GM21423 (cell line): ENCODE data around the gene CNN2.
A peak's percentile ranks its signal among the peaks of the same experiment; 100 is the strongest.
"Not testable (repeated sequence)": the region's sequence is repeated elsewhere in the genome, so short reads cannot be mapped to it uniquely, and the experiment has no call there.

Experiments used
- ATAC-seq: cut with Tn5 transposase; IDR thresholded peaks from one replicate; pipeline ENCODE4 v1.9.1; 2021; ENCODE audit warnings: mild to moderate bottlenecking, moderate library complexity; ENCODE audit not compliant: unreplicated experiment

Gene CNN2

DNA sequence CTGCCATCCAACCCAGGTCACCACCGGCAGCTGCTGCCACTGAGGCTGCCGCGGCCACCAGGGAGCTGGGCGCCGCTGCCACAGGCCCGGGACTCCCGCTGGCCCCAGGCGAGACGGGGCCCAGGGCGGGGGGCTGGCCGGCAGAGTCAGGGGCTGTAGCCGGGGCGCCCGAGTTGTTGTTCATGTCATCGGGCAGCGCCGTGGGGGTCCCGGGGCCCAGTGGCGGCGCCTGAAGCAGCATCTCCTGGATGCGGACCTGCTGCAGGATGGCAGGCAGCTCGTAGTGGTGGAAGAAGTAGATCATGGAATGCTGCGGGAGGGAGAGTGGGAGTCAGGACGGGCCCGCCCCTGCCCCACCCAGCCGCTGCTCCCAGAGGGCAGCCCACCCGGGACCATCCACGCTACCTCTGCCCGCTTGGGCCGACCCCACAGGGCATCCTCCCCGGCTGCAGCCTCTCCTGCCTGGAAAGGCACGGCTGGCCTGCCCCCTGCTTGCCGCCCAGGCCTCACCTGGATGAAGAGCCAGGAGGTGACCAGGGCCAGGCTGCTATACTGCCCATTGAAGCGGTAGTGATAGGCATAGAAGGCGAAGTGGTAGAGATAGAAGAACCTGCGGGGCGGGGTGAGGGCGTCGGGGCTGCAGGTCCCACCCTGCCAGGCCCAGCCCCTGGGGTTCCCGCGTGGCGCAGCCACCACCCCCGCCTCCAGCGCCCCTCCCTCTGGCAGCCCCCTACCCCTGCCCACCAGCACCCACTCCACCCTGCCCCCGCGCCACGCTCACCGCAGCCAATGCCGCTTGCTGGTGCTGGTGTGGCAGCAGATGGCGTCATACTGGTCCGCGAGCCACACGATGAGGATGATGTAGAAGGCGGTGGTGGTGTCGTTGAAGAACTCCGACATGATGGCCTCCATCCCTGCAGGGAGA lies 15.6 kb upstream of the CNN2 start:
- no peak for ATAC-seq

- no peak for ATAC-seq
Measured at GRCh38 chr19:1011831-1012333, 14.5 kb upstream of the CNN2 start.

DNA sequence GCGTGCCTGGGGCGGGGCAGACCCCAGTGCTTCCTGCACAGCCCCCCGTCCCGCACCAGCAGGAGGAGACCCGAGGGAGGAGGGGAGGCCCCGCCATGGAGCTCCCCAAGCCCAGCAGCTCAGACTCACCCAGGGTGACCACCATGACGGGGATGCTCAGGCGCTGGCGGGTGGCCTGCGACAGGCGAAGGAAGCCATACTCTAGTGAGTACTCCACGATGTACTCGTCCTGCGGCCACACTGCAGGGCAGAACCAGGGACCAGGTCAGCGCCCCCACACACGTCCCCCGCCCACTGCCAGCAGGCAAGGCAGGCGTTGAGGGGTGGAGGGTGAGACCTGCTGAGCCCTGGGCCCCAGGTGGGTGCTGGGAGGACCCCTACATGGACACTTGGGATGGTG lies 14.1 kb upstream of the CNN2 start:
- ATAC-seq = no peak

GRCh38 chr19:1013218-1013617 lies 13.2 kb upstream of the CNN2 start:
- no peak for ATAC-seq

- no peak for ATAC-seq
Measured at GRCh38 chr19:1014161-1015060, 12.0 kb upstream of the CNN2 start.

DNA sequence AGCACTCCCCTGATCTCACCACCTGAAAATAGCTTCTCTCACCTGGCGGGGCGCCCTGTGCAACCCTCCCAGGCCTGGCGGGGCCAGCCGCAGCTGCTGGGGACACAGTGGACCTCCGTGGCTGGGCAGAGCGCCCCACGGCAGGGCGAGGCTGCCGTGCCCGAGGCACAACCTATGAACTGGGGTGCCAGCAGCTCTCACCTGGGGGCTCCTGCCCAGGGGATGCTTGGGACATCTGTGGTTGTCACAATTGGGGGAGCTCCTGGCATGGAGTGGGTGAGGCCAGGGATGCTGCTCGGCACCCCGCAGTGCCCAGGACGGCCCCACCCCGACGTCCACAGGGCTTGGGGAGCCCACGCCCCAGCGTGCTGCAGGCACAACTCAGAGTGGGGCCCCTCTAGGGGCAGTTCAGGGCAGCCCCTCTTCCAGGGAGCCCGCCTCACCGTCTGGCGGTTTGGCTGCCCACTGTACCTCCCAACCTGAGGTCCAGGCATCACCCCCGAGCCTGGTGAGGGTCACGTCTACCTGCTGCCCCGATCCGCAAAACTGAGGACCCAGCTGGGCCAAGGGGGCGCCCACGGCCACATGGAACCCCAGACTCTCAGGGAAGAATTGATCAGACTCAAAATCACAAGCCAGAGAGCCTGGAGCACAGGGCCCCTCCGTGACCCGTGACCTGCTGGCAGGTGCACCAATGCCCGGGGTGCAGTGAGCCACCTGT lies 11.2 kb upstream of the CNN2 start:
- ATAC-seq = no peak

GRCh38 chr19:1015782-1016646 lies 10.4 kb upstream of the CNN2 start:
- no peak for ATAC-seq

- ATAC-seq = no peak
Measured at GRCh38 chr19:1016647-1017114, 9.7 kb upstream of the CNN2 start.

DNA sequence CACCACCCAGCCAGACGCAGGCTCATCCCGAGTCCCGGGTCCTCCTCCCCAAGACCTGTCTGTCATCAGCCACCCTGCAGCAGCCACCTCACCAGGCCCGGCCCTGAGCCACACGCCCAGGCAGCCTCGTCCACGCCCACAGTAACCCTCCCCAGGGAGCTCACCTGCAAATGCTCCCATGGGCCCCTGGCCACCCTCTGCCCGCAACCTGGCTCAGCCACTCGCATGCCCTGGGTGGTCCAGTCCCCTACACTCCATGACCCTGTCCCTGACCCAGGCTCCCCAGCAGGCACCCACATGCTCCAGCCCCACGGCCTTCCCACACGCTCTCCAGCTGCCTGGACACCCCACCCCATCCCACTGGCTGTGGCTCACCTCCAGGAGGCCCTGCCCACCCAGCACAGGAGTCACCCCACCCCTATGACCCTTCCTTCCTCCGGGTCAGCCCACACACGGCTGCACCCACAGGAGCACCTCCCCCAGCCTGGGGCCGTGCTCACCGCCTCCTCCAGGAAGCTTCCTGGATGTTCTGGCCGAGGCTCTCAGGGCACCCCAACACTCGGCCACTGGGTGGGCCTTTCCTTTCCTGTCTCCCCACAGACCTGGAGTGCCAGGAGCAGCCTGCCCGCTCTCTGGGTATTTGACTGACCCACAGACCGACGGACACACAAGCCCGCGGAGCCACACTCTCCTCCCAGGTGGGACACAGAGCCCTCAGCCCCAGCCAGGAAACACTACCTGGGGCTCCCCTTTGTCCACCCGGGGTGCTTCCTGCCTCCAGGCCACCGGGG lies 9.1 kb upstream of the CNN2 start:
- no peak for ATAC-seq

DNA sequence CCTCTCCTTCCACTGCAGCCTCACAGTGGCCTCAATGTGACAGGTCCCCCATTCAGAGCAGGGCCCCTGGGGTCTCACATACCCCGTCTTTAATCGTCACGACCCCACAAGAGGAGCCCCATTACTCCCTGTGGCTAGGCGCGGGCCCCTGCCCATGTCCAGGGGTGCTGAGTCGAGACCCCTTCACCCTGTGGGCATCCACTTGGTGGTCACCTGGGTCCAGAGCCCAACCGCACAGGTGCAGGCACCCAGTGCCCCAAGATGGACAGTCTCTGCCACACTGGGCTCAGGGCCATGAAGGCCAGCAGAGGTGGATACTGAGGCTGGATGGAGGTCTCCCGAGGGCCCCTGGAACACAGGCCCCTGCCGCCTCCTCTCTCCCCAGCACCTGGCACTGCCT lies 8.5 kb upstream of the CNN2 start:
- ATAC-seq = no peak

GRCh38 chr19:1018393-1018792 lies 8.0 kb upstream of the CNN2 start:
- ATAC-seq = no peak

- no peak for ATAC-seq
Measured at GRCh38 chr19:1018932-1019615, 7.3 kb upstream of the CNN2 start.

- ATAC-seq = no peak
Measured at GRCh38 chr19:1019616-1019961, 6.8 kb upstream of the CNN2 start.

DNA sequence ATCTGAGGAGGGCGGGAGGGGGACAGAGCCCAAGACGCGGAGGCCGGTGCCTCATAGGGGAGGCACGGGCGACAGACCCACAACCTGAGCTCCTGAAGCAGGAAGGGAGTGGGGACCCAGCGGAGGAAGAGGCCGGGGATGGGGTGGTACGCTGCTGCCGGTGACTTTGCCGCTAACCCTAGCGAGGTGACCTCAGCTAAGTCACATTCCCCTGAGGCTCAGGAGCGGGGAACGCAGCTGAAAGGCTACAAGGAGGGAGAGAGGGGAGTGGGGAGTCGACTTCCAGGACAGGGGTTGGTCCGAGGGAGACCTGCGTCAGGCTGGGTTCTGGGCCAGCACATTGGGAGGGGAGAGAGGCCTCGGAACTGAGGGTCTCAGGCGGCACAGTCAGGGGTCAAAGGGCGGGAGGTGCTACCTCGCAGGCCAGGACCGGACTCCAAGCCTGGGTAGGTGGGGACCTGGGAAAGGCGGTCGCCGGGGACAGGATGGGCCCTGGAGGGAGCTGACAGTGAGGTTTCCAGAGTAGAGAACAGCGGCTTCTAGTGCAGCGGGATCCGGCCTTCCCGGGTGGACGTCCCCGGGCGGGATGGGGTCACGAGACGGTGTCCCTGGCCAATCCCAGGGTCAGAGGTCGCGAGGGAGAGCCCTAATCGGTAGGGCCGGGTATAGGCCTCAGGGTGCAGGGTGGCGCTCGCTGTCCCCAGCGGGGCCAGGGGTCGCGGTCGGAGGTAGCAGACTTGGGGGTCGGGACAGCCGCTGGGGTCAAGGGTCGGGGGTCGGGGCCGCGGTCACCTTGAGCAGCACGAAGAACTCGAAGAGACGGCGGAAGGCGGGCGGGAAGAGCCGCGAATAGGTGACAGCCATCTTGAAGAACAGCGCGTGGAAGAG lies 6.2 kb upstream of the CNN2 start:
- no peak for ATAC-seq

DNA sequence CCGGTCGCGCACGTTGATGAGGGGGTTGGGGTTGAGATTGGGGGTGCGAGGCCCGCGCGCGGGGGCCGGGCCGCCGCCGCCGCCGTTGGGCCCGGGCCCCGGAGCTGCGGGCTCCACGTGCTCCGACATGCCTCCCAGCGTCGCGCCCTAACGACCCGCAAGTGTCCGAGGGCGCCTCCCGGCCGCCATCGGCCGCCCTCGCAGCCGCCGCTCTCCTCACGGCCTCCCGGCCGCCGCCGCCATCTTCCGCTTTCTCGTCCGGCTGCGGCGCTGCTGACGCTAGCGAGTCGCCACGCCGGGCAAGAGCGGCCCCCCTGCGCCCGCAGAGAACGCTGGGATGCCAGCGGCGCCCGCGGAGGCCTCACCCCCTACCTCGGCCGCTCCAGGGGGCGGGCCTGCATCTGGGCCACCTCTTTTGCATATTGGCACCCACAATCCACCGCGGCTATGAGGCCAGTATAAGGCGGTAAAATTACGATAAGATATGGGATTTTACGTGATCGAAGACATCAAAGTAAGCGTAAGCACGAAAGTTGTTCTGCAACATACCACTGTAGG lies 5.5 kb upstream of the CNN2 start, which contains the start of gene TMEM259:
Gene TMEM259, minus strand, starts transcription at position 256 of the 558 bp plus-strand sequence. Its CDS starts 127 bp downstream, at position 129.
- peak; percentile 83 for ATAC-seq

DNA sequence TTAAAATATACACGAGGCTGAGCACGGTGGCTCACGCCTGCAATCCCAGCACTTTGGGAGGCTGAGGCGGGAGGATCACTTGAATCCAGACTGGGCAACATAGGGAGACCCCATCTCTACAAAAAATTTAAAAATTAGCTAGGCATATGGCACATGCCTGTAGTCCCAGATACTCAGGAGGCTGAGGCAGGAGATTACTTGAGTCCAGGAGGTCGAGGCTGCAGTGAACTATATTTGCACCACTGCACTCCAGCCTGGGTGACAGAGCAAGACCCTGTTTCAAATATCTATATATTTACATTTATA lies 2.6 kb upstream of the CNN2 start:
- ATAC-seq = not testable (repeated sequence)

DNA sequence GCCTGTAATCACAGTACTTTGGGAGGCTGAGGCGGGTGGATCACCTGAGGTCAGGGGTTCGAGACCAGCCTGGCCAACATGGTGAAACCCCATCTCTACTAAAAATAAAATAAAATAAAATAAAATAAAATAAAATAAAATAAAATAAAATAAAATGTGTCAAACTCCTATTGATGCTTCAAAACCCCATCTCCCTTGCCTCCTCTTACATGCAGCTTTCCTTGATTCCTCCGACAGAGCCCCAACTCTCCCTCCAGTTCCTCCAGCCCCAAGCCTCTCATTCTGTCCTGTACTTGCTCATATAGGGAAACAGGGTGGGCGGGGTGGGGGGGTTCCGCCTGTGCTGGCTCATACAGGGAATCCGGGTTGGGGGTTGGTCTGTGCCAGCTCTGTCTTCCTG lies 1.3 kb upstream of the CNN2 start:
- not testable (repeated sequence) for ATAC-seq
